ENCODE measurements around the gene C4orf33.

DNA sequence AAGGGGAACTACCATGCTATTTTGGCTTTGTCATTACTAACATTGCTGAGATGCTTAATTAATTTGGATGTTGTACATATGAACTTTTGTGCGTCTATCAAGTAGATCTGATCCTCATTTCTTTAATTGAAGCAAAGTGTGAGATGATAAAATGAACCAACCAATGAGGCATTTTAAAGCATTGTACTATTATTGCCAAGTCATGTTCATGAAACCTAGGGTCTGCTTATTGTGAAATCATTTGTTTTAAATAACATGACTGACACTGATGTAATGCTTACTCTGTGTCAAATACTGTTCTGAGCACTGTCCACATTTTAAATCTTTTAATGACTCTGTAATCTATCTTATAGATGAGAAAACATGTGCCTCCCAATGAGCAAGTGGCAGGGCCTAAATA, 57.7 kb downstream of the C4orf33 start:
- TF ChIP-seq, protein P1, sequence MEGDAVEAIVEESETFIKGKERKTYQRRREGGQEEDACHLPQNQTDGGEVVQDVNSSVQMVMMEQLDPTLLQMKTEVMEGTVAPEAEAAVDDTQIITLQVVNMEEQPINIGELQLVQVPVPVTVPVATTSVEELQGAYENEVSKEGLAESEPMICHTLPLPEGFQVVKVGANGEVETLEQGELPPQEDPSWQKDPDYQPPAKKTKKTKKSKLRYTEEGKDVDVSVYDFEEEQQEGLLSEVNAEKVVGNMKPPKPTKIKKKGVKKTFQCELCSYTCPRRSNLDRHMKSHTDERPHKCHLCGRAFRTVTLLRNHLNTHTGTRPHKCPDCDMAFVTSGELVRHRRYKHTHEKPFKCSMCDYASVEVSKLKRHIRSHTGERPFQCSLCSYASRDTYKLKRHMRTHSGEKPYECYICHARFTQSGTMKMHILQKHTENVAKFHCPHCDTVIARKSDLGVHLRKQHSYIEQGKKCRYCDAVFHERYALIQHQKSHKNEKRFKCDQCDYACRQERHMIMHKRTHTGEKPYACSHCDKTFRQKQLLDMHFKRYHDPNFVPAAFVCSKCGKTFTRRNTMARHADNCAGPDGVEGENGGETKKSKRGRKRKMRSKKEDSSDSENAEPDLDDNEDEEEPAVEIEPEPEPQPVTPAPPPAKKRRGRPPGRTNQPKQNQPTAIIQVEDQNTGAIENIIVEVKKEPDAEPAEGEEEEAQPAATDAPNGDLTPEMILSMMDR (conservative IDR thresholded peaks at IDR 0.05 in 1 of 2, IDR thresholded peaks at IDR 0.05 in 1 of 2; ENCODE audit: extremely low read depth in 1 of 2, insufficient read depth in 1 of 2, low read depth in 1 of 2, low read length in 2 of 2): no peak
- TF ChIP-seq EZH2 (IDR thresholded peaks at IDR 0.05; ENCODE audit: borderline replicate concordance, low read length): no peak
